Measurements from ENCODE around the gene KCND2.

The KCND2 gene

GRCh38 chr7:120373174-120373573 is 100.2 kb downstream of the KCND2 start:
- no peak for TF ChIP-seq CTCF (IDR thresholded peaks at IDR 0.05; ENCODE audit: insufficient read depth, low read depth, low read length, missing control alignments)
- DNase-seq (ENCODE audit: low read depth), result peak; percentile 64
- H3K4me3 ChIP-seq (ENCODE audit: low read length), result no peak overlapping the region

DNA sequence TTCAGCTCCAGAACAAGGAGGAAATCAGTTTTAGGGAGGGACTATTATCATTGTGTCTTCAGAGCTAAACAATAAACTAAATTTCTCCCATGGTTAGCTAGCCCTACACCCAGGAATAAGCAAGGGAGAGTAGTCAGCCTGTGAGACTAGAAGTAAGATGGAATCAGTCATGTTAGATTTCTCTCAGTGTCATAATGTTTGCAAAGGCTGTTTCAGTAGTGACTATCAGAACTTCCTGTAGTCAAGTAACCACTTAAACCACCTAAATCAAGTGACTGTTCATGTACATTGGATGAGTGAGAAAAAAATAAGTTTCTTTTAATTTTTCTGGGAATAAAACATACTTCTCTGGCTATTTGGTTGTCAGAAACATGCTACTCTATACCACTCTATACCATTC is 121.6 kb downstream of the KCND2 start:
- TF ChIP-seq CTCF (IDR thresholded peaks at IDR 0.05; ENCODE audit: insufficient read depth, low read depth, low read length, missing control alignments), result no peak
- no peak for DNase-seq (ENCODE audit: low read depth)
- no peak overlapping the region for H3K4me3 ChIP-seq (ENCODE audit: low read length)

- H3K4me3 ChIP-seq (ENCODE audit: low read length), result no peak overlapping the region
- DNase-seq (ENCODE audit: low read depth), result peak; percentile 10
- TF ChIP-seq CTCF (IDR thresholded peaks at IDR 0.05; ENCODE audit: insufficient read depth, low read depth, low read length, missing control alignments), result no peak
These were observed 122.6 kb downstream of the KCND2 start for GRCh38 chr7:120395526-120396019.

DNA sequence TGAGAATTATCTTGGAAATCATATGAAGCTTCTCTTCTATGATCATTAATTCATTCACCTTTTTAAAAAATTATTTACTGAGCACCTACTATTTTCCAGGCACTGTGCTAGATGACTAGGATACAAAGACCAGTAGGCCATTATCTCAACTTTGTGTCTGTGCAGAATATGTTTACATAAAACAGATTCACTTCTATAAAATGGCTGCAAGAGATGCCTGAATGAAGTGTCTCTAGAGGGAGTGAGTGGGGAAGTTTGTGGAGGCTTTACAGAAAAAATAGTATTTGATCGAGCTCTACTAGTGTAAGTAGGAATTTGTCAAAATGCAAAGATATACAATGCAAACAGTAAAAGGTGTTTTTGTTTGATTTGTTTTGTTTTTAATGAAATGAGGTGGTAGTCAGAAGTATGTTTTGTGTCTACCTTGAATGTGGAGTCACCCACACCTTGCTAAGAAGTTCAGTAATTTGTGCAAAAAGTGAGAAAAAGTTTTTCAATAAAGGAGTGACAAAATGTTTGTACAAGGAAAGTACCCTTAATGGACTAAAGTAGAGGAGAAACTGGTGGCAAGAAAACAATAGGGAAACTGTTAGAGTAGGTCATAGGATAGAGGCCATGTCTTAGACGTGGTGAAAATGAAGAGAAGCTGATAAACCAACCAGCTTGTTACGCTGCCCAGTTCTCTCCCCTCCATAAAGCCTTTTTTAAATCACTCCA is 125.5 kb downstream of the KCND2 start:
- no peak overlapping the region for H3K4me3 ChIP-seq (ENCODE audit: low read length)
- no peak for DNase-seq (ENCODE audit: low read depth)
- TF ChIP-seq CTCF (IDR thresholded peaks at IDR 0.05; ENCODE audit: insufficient read depth, low read depth, low read length, missing control alignments), result no peak

DNA sequence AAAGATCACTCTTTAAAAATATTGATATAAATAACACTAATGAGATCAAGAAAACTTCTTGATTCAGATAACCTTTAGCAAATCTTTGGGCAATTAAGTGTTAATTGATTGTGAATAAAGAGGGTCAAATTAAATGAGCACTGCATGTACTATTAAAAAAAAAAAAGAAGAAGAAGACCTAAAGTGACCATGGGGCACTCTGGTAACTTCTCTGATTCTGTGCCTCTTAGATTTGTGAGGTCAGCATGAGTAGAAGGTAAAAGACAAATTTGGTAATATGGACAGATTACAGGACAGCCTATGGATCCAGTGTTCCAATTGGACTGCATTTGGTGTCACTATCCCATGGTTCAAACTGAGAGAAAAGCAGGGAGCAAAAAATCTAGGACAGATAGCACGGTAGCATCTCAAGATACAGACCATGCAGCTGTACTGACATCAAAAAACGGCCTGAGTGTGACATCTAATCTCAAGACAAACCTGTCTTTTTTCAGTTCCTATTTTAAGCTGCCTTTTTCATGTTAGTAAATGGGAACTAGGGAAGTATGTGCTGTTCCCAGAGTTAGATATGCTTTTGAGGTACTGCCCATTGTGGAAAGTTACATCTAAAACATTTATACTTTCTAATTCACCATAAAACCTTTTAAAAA is 128.0 kb downstream of the KCND2 start:
- no peak overlapping the region for H3K4me3 ChIP-seq (ENCODE audit: low read length)
- DNase-seq (ENCODE audit: low read depth), result no peak

GRCh38 chr7:120402079-120402767 is 129.2 kb downstream of the KCND2 start:
- peak; percentile 78 for DNase-seq (ENCODE audit: low read depth)
- no peak for TF ChIP-seq CTCF (IDR thresholded peaks at IDR 0.05; ENCODE audit: insufficient read depth, low read depth, low read length, missing control alignments)
- no peak overlapping the region for H3K4me3 ChIP-seq (ENCODE audit: low read length)

More for the DNA sequence above, 128.0 kb downstream of the KCND2 start:
- TF ChIP-seq CTCF (IDR thresholded peaks at IDR 0.05; ENCODE audit: insufficient read depth, low read depth, low read length, missing control alignments), result no peak

Data from epithelial cell of esophagus (primary cell).